Right lobe of liver (tissue), 6 donors: ENCODE results near the gene KCNJ6. TPM values are rescaled to one million over a fixed set of nuclear protein-coding genes. Genes with fewer than 3 reads are reported as not detected.

ENCODE experiments used
- ATAC-seq, 4 donors: fragments of 200-7000 bp; cut with Tn5 transposase; one replicate each; pipeline ENCODE4 v1.9.1; 2020; ENCODE audit warnings: mild to moderate bottlenecking in 4 of 4, moderate library complexity in 4 of 4
- DNase-seq, 3 donors: peaks; one replicate each; pipeline ENCODE4 v3.0.0-alpha.2; 2020
- H3K27ac ChIP-seq, 3 donors: fragments of 200-600 bp; one replicate each; pipeline ENCODE4 v1.8.0; 2022
- H3K27me3 ChIP-seq, 2 donors: fragments of 200-600 bp; one replicate each; pipeline ENCODE4 v1.8.0; 2022
- H3K36me3 ChIP-seq, 4 donors: fragments of 200-600 bp; sonication (generic) in 1 of 4; one replicate each; pipeline versions ENCODE4 v1.5.1 to v1.8.0; 2017 to 2022; ENCODE audit warnings: control low read depth in 1 of 4
- H3K4me1 ChIP-seq, 4 donors: fragments of 200-600 bp; sonication (generic) in 1 of 4; one replicate each; pipeline versions ENCODE4 v1.5.1 to v1.8.0; 2017 to 2022; ENCODE audit warnings: control low read depth in 1 of 4
- H3K4me3 ChIP-seq, 3 donors: fragments of 200-600 bp; one replicate each; pipeline ENCODE4 v1.8.0; 2022
- H3K9me3 ChIP-seq, 4 donors: fragments of 200-600 bp; sonication (generic) in 1 of 4; one replicate each; pipeline versions ENCODE4 v1.5.1 to v1.8.0; 2017 to 2022; ENCODE audit warnings: control low read depth in 1 of 4
- CTCF ChIP-seq, 4 donors: fragments of 200-600 bp in 3 of 4; fragments of 450-650 bp in 1 of 4; IDR thresholded peaks; one replicate each; pipeline versions ENCODE4 v1.5.1 to v1.8.0; 2016 to 2022; ENCODE audit warnings: antibody characterized with exemption in 4 of 4, mild to moderate bottlenecking in 2 of 4
- POLR2A ChIP-seq: fragments of 450-650 bp; IDR thresholded peaks from one replicate; pipeline ENCODE4 v1.6.1; 2017; ENCODE audit warnings: antibody characterized with exemption, mild to moderate bottlenecking
- WGBS: methylation state at CpG from one replicate; pipeline ENCODE4 v1.1.6; 2018; ENCODE audit warnings: low coverage, low lambda C conversion rate; ENCODE audit not compliant: insufficient coverage; ENCODE audit errors: missing lambda C conversion rate; 5-methylcytosine and 5-hydroxymethylcytosine counted together
- intact Hi-C, 2 donors: fragments of 100-400 bp; cut with DNase I; formaldehyde crosslinking; loops; one replicate each; pipeline versions ENCODE4 v1.11.2 to v1.14.1; 2022
- total RNA-seq, 6 experiments: library from RNA; depleted of rRNA in 2 of 6; stranded (reverse); fragments of >200 nt in 2 of 6; fragmentation: NEBNext Ultra II Directional in 3 of 6; extraction: Animal tissue kit (Norgen Biotek cat#: 25700) in 3 of 6; gene quantifications; one replicate each; pipeline versions ENCODE4 v1.1.0 to v1.2.4, GENCODE V29; 2016 to 2023
- donor health status: DM: no; HTN: yes; CAD: no.
- donor health status: DM: no; HTN: no; CAD: no.
- donor health status: DM: no; HTN: no; CAD: no.
- donor health status: DM: no; HTN: yes; CAD: no.
- donor health status: DM: no; HTN: yes; CAD: no.

KCNJ6 gene
- total RNA-seq, 6 experiments from 2014 or later, result under 0.01 to 0.12 TPM; not detected in 4

GRCh38 chr21:37659874-37660273, 256.4 kb downstream of the KCNJ6 start:
- 14% methylated on average over 1 of the region's 1 CpG for WGBS
- intact Hi-C loops, result no loop called here
- H3K4me1 ChIP-seq, result peaks cover 0 to 21% (median 9%) of the 10 kb centered on the region in 4 donors
- peak in 2 of 3 donors; percentile 62 to 81 for DNase-seq
- H3K4me3 ChIP-seq, result no peak overlapping the region
- TF ChIP-seq CTCF (IDR thresholded peaks at IDR 0.05) (no peak), POLR2A (no peak)
- H3K27ac ChIP-seq, result peak overlapping the region in 1 of 3 donors; percentile 1
- H3K36me3 ChIP-seq, result no peaks in the 10 kb centered on the region
- H3K9me3 ChIP-seq, result no peaks in the 10 kb centered on the region
- ATAC-seq, result peak; percentile 61 to 85 (median 75)
- H3K27me3 ChIP-seq, result no peaks in the 10 kb centered on the region

- intact Hi-C loops, result no loop called here
- WGBS, result 23% methylated on average over 6 of the region's 7 CpGs
- peak; percentile 34 to 75 (median 54) for ATAC-seq
Measured at GRCh38 chr21:37658817-37659458, 257.3 kb downstream of the KCNJ6 start.

GRCh38 chr21:37658121-37658816, 258.0 kb downstream of the KCNJ6 start:
- intact Hi-C loops, result no loop called here
- peak in 1 of 4 donors; percentile 4 for ATAC-seq
- no peaks in the 10 kb centered on the region for H3K27me3 ChIP-seq
- H3K9me3 ChIP-seq, result no peaks in the 10 kb centered on the region
- H3K4me3 ChIP-seq, result no peak overlapping the region
- DNase-seq, result no peak
- no peaks in the 10 kb centered on the region for H3K36me3 ChIP-seq
- H3K27ac ChIP-seq, result no peak overlapping the region
- H3K4me1 ChIP-seq, result peaks cover 0 to 21% (median 9%) of the 10 kb centered on the region in 4 donors
- WGBS, result 58% methylated on average over 7 of the region's 10 CpGs
- TF ChIP-seq POLR2A, result no peak
- no peak for TF ChIP-seq CTCF (IDR thresholded peaks at IDR 0.05)

More at GRCh38 chr21:37658817-37659458, 257.3 kb downstream of the KCNJ6 start:
- Histone ChIP-seq H3K36me3 (no peaks in the 10 kb centered on the region), H3K4me1 (peaks cover 0 to 21% (median 9%) of the 10 kb centered on the region in 4 donors), H3K27ac (no peak overlapping the region), H3K27me3 (no peaks in the 10 kb centered on the region), H3K9me3 (no peaks in the 10 kb centered on the region), H3K4me3 (no peak overlapping the region)
- DNase-seq, result no peak
- peak in 2 of 4 donors; percentile 12 to 22 for TF ChIP-seq CTCF (IDR thresholded peaks at IDR 0.05)
- TF ChIP-seq POLR2A, result no peak

- WGBS, result 67% methylated on average over 2 of the region's 5 CpGs
- H3K4me1 ChIP-seq, result peaks cover 0 to 21% (median 9%) of the 10 kb centered on the region in 4 donors
- no peaks in the 10 kb centered on the region for H3K9me3 ChIP-seq
- no peak for DNase-seq
- intact Hi-C loops, result no loop called here
- ATAC-seq, result no peak
- TF ChIP-seq CTCF (IDR thresholded peaks at IDR 0.05) (no peak), POLR2A (no peak)
- H3K36me3 ChIP-seq, result no peaks in the 10 kb centered on the region
- no peak overlapping the region for H3K27ac ChIP-seq
- H3K27me3 ChIP-seq, result no peaks in the 10 kb centered on the region
- no peak overlapping the region for H3K4me3 ChIP-seq
Measured at GRCh38 chr21:37656899-37657298, 259.4 kb downstream of the KCNJ6 start.
